ENCODE measurements around the gene ANAPC4.

Gene ANAPC4

GRCh38 chr4:25401066-25401465 is 24.0 kb downstream of the ANAPC4 start (continued):
- TF ChIP-seq ZBTB26 (tag by site-specific recombination; optimal IDR thresholded peaks at IDR 0.05) (no peak), ZSCAN30 (tag by site-specific recombination; IDR thresholded peaks at IDR 0.05) (no peak), ZNF433 (tag by site-specific recombination; IDR thresholded peaks at IDR 0.05; ENCODE audit: low read depth) (no peak)

- no peaks in the 10 kb centered on the region for H3K4me1 ChIP-seq (ENCODE audit: control insufficient read depth, insufficient read depth, low read length)
- TF ChIP-seq ZNF423 (tag by site-specific recombination; IDR thresholded peaks at IDR 0.05) (no peak), ZBTB8A (tag by site-specific recombination; IDR thresholded peaks at IDR 0.05) (no peak), MZF1 (tag by site-specific recombination; IDR thresholded peaks at IDR 0.05; ENCODE audit: borderline replicate concordance) (no peak), CTCF (tag by site-specific recombination; IDR thresholded peaks at IDR 0.05) (no peak), ZNF645 (tag by site-specific recombination; IDR thresholded peaks at IDR 0.05) (no peak), GFI1B (tag by site-specific recombination; IDR thresholded peaks at IDR 0.05) (no peak), ZNF302 (tag by site-specific recombination; IDR thresholded peaks at IDR 0.05; ENCODE audit: low read depth) (no peak), ZBTB44 (tag by site-specific recombination; IDR thresholded peaks at IDR 0.05) (no peak), ZBTB26 (tag by site-specific recombination; optimal IDR thresholded peaks at IDR 0.05) (no peak), GLIS1 (tag by site-specific recombination; IDR thresholded peaks at IDR 0.05) (no peak), ZNF514 (tag by site-specific recombination; IDR thresholded peaks at IDR 0.05) (no peak), ZNF23 (tag by site-specific recombination; IDR thresholded peaks at IDR 0.05; ENCODE audit: borderline replicate concordance) (no peak)
- peaks cover 6 to 76% of the 10 kb centered on the region in 2 experiments for H3K36me3 ChIP-seq (ENCODE audit: control insufficient read depth in 2 of 2, insufficient read depth in 1 of 2, low read length in 2 of 2)
- CTCF ChIA-PET: interaction anchor here (0.6 to 0.8 kb wide), 2 partner anchors 37 to 368 kb away, joined by 4 to 6 read pairs; no protein-coding TSS in a partner anchor
- no peaks in the 10 kb centered on the region for H3K9me3 ChIP-seq (ENCODE audit: control insufficient read depth, insufficient read depth, low read depth, low read length)
- POLR2A ChIA-PET: no interaction called here
- H3K27ac ChIP-seq (ENCODE audit: extremely low read depth, low read depth, low read length): no peak overlapping the region
- H3K4me3 ChIP-seq (ENCODE audit: low read depth, low read length): no peak overlapping the region
Observed at GRCh38 chr4:25402521-25402920, 25.5 kb downstream of the ANAPC4 start.

- peaks cover 6 to 78% of the 10 kb centered on the region in 2 experiments for H3K36me3 ChIP-seq (ENCODE audit: control insufficient read depth in 2 of 2, insufficient read depth in 1 of 2, low read length in 2 of 2)
- H3K27ac ChIP-seq (ENCODE audit: extremely low read depth, low read depth, low read length): no peak overlapping the region
- H3K4me1 ChIP-seq (ENCODE audit: control insufficient read depth, insufficient read depth, low read length): no peaks in the 10 kb centered on the region
- H3K4me3 ChIP-seq (ENCODE audit: low read depth, low read length): no peak overlapping the region
- H3K9me3 ChIP-seq (ENCODE audit: control insufficient read depth, insufficient read depth, low read depth, low read length): no peaks in the 10 kb centered on the region
- POLR2A ChIA-PET: no interaction called here
- CTCF ChIA-PET: interaction anchor here (0.7 kb wide), 1 partner anchor 24 kb away, joined by 8 read pairs; no protein-coding TSS in a partner anchor
- TF ChIP-seq YY2 (tag by site-specific recombination; IDR thresholded peaks at IDR 0.05) (no peak), ZNF121 (tag by site-specific recombination; IDR thresholded peaks at IDR 0.05) (no peak), KLF9 (tag by site-specific recombination; IDR thresholded peaks at IDR 0.05; ENCODE audit: low read depth) (no peak), ZNF133 (tag by site-specific recombination; IDR thresholded peaks at IDR 0.05) (no peak), ZNF202 (tag by site-specific recombination; IDR thresholded peaks at IDR 0.05; ENCODE audit: borderline replicate concordance) (no peak), ZNF677 (tag by site-specific recombination; IDR thresholded peaks at IDR 0.05) (no peak), ZNF76 (tag by site-specific recombination; IDR thresholded peaks at IDR 0.05; ENCODE audit: borderline replicate concordance, low read depth) (no peak), ZNF548 (tag by site-specific recombination; IDR thresholded peaks at IDR 0.05) (no peak), ZNF157 (tag by site-specific recombination; IDR thresholded peaks at IDR 0.05) (no peak), ZNF776 (tag by site-specific recombination; IDR thresholded peaks at IDR 0.05; ENCODE audit: borderline replicate concordance) (no peak)
Observed at GRCh38 chr4:25403699-25404098, 26.6 kb downstream of the ANAPC4 start.
